IgD-negative memory B cell (primary cell): ENCODE data around the gene FERMT1. TPM values are rescaled to one million over a fixed set of nuclear protein-coding genes. Genes with fewer than 3 reads are reported as not detected.
"Not testable (repeated sequence)": the region's sequence is repeated elsewhere in the genome, so short reads cannot be mapped to it uniquely, and the experiment has no call there.

Experiments used
- H3K27ac Mint-ChIP-seq, 3 donors: one replicate each; pipeline ENCODE4 v1.8.0; 2020 to 2022; ENCODE audit warnings: mild to moderate bottlenecking in 3 of 3, mixed read lengths in 3 of 3, moderate library complexity in 1 of 3
- H3K27me3 Mint-ChIP-seq: one replicate; pipeline ENCODE4 v1.8.0; 2021; ENCODE audit warnings: mixed read lengths
- H3K36me3 Mint-ChIP-seq: one replicate; pipeline ENCODE4 v1.8.0; 2020; ENCODE audit warnings: mild to moderate bottlenecking, mixed read lengths
- H3K4me1 Mint-ChIP-seq, 3 donors: one replicate each; pipeline ENCODE4 v1.8.0; 2020 to 2022; ENCODE audit warnings: mixed read lengths in 3 of 3, mild to moderate bottlenecking in 1 of 3
- H3K4me3 Mint-ChIP-seq, 4 donors: one replicate each; pipeline ENCODE4 v1.8.0; 2020 to 2022; ENCODE audit warnings: mild to moderate bottlenecking in 4 of 4, mixed read lengths in 4 of 4, moderate library complexity in 3 of 4
- H3K9me3 Mint-ChIP-seq, 3 donors: one replicate each; pipeline ENCODE4 v1.8.0; 2020 to 2021; ENCODE audit warnings: mixed read lengths in 3 of 3, mild to moderate bottlenecking in 1 of 3
- polyA plus RNA-seq: library from polyadenylated mRNA; unstranded; fragments of 300-500 nt; fragmentation: Illumina TruSeq; gene quantifications from one replicate; pipeline ENCODE4 v1.2.3, GENCODE V29; 2021

The FERMT1 gene
- polyA plus RNA-seq, 1 donor from 2014 or later: not detected

- Mint-ChIP-seq H3K36me3 (peaks cover 7% of the 10 kb centered on the region), H3K27me3 (peaks cover 8% of the 10 kb centered on the region), H3K27ac (no peak overlapping the region), H3K4me1 (peaks cover 0 to 5% (median 0%) of the 10 kb centered on the region in 3 donors), H3K9me3 (no peaks in the 10 kb centered on the region), H3K4me3 (no peak overlapping the region)
Measured at GRCh38 chr20:6046432-6046831, 76.4 kb downstream of the FERMT1 start.

GRCh38 chr20:6045566-6045965, 77.3 kb downstream of the FERMT1 start:
- H3K27me3 Mint-ChIP-seq: peaks cover 4% of the 10 kb centered on the region
- peaks cover 8% of the 10 kb centered on the region for H3K36me3 Mint-ChIP-seq
- H3K27ac Mint-ChIP-seq: no peak overlapping the region
- H3K4me1 Mint-ChIP-seq: peaks cover 0 to 5% (median 0%) of the 10 kb centered on the region in 3 donors
- no peaks in the 10 kb centered on the region for H3K9me3 Mint-ChIP-seq
- peak overlapping the region in 1 of 4 donors; percentile 48 for H3K4me3 Mint-ChIP-seq

- H3K9me3 Mint-ChIP-seq: no peaks in the 10 kb centered on the region
- no peak overlapping the region for H3K27ac Mint-ChIP-seq
- peaks cover 16% of the 10 kb centered on the region for H3K36me3 Mint-ChIP-seq
- peaks cover 0 to 3% (median 0%) of the 10 kb centered on the region in 3 donors for H3K4me1 Mint-ChIP-seq
- H3K4me3 Mint-ChIP-seq: no peak overlapping the region
- H3K27me3 Mint-ChIP-seq: no peaks in the 10 kb centered on the region
Measured at GRCh38 chr20:6044115-6044514, 78.7 kb downstream of the FERMT1 start.

GRCh38 chr20:6041808-6042265, 81.0 kb downstream of the FERMT1 start:
- Mint-ChIP-seq H3K27ac (no peak overlapping the region), H3K9me3 (no peaks in the 10 kb centered on the region), H3K27me3 (no peaks in the 10 kb centered on the region), H3K4me3 (no peak overlapping the region), H3K4me1 (peaks cover 0 to 3% (median 0%) of the 10 kb centered on the region in 3 donors), H3K36me3 (peaks cover 16% of the 10 kb centered on the region)

GRCh38 chr20:6040958-6041807, 81.6 kb downstream of the FERMT1 start:
- H3K4me1 Mint-ChIP-seq: peaks cover 0 to 3% (median 0%) of the 10 kb centered on the region in 3 donors
- H3K9me3 Mint-ChIP-seq: no peaks in the 10 kb centered on the region
- no peaks in the 10 kb centered on the region for H3K27me3 Mint-ChIP-seq
- peaks cover 16% of the 10 kb centered on the region for H3K36me3 Mint-ChIP-seq
- H3K4me3 Mint-ChIP-seq: no peak overlapping the region
- H3K27ac Mint-ChIP-seq: no peak overlapping the region

GRCh38 chr20:6040540-6040939, 82.3 kb downstream of the FERMT1 start:
- no peak overlapping the region for H3K27ac Mint-ChIP-seq
- no peaks in the 10 kb centered on the region for H3K27me3 Mint-ChIP-seq
- H3K36me3 Mint-ChIP-seq: peaks cover 16% of the 10 kb centered on the region
- H3K4me1 Mint-ChIP-seq: peaks cover 0 to 3% (median 0%) of the 10 kb centered on the region in 3 donors
- H3K9me3 Mint-ChIP-seq: no peaks in the 10 kb centered on the region
- no peak overlapping the region for H3K4me3 Mint-ChIP-seq

GRCh38 chr20:6039766-6040165, 83.1 kb downstream of the FERMT1 start:
- H3K4me1 Mint-ChIP-seq: peaks cover 0 to 3% (median 0%) of the 10 kb centered on the region in 3 donors
- no peaks in the 10 kb centered on the region for H3K27me3 Mint-ChIP-seq
- H3K27ac Mint-ChIP-seq: no peak overlapping the region
- H3K9me3 Mint-ChIP-seq: no peaks in the 10 kb centered on the region
- H3K36me3 Mint-ChIP-seq: peaks cover 16% of the 10 kb centered on the region
- H3K4me3 Mint-ChIP-seq: no peak overlapping the region

- Mint-ChIP-seq H3K4me3 (no peak overlapping the region), H3K27me3 (no peaks in the 10 kb centered on the region), H3K4me1 (peaks cover 0 to 3% (median 0%) of the 10 kb centered on the region in 3 donors), H3K36me3 (peaks cover 16% of the 10 kb centered on the region), H3K9me3 (no peaks in the 10 kb centered on the region), H3K27ac (no peak overlapping the region)
Measured at GRCh38 chr20:6038256-6038655, 84.6 kb downstream of the FERMT1 start.

GRCh38 chr20:6037082-6037481, 85.7 kb downstream of the FERMT1 start:
- Mint-ChIP-seq H3K4me1 (peaks cover 0 to 3% (median 0%) of the 10 kb centered on the region in 3 donors), H3K27ac (no peak overlapping the region), H3K27me3 (no peaks in the 10 kb centered on the region), H3K9me3 (no peaks in the 10 kb centered on the region), H3K4me3 (no peak overlapping the region), H3K36me3 (peaks cover 14% of the 10 kb centered on the region)

- peaks cover 14% of the 10 kb centered on the region for H3K36me3 Mint-ChIP-seq
- no peaks in the 10 kb centered on the region for H3K9me3 Mint-ChIP-seq
- no peak overlapping the region for H3K27ac Mint-ChIP-seq
- no peak overlapping the region for H3K4me3 Mint-ChIP-seq
- H3K4me1 Mint-ChIP-seq: peaks cover 0 to 3% (median 0%) of the 10 kb centered on the region in 3 donors
- no peaks in the 10 kb centered on the region for H3K27me3 Mint-ChIP-seq
Measured at GRCh38 chr20:6036213-6036612, 86.6 kb downstream of the FERMT1 start.

- H3K9me3 Mint-ChIP-seq: no peaks in the 10 kb centered on the region
- H3K27ac Mint-ChIP-seq: peak overlapping the region in 1 of 3 donors; percentile 67
- peaks cover 0 to 3% (median 0%) of the 10 kb centered on the region in 3 donors for H3K4me1 Mint-ChIP-seq
- H3K36me3 Mint-ChIP-seq: peaks cover 5% of the 10 kb centered on the region
- H3K4me3 Mint-ChIP-seq: no peak overlapping the region
- no peaks in the 10 kb centered on the region for H3K27me3 Mint-ChIP-seq
Measured at GRCh38 chr20:6034134-6034969, 88.5 kb downstream of the FERMT1 start.

GRCh38 chr20:6032907-6033306, 89.9 kb downstream of the FERMT1 start:
- not testable (repeated sequence) for H3K27ac Mint-ChIP-seq, H3K4me3 Mint-ChIP-seq, H3K36me3 Mint-ChIP-seq, H3K27me3 Mint-ChIP-seq, H3K4me1 Mint-ChIP-seq, H3K9me3 Mint-ChIP-seq

- no peak overlapping the region for H3K4me3 Mint-ChIP-seq
- H3K27me3 Mint-ChIP-seq: no peaks in the 10 kb centered on the region
- H3K9me3 Mint-ChIP-seq: no peaks in the 10 kb centered on the region
- peaks cover 0 to 5% (median 0%) of the 10 kb centered on the region in 3 donors for H3K4me1 Mint-ChIP-seq
- no peak overlapping the region for H3K27ac Mint-ChIP-seq
- peaks cover 6% of the 10 kb centered on the region for H3K36me3 Mint-ChIP-seq
Measured at GRCh38 chr20:6030453-6031080, 92.3 kb downstream of the FERMT1 start.

GRCh38 chr20:6029538-6029937, 93.3 kb downstream of the FERMT1 start:
- no peak overlapping the region for H3K27ac Mint-ChIP-seq
- peaks cover 0 to 3% (median 0%) of the 10 kb centered on the region in 3 donors for H3K4me1 Mint-ChIP-seq
- no peak overlapping the region for H3K4me3 Mint-ChIP-seq
- no peaks in the 10 kb centered on the region for H3K9me3 Mint-ChIP-seq
- H3K27me3 Mint-ChIP-seq: no peaks in the 10 kb centered on the region
- peaks cover 13% of the 10 kb centered on the region for H3K36me3 Mint-ChIP-seq

GRCh38 chr20:6028818-6029217, 94.0 kb downstream of the FERMT1 start:
- Mint-ChIP-seq H3K27me3 (no peaks in the 10 kb centered on the region), H3K36me3 (peaks cover 15% of the 10 kb centered on the region), H3K9me3 (no peaks in the 10 kb centered on the region)

More at GRCh38 chr20:6028818-6029217, 94.0 kb downstream of the FERMT1 start:
- H3K4me3 Mint-ChIP-seq: no peak overlapping the region
- H3K4me1 Mint-ChIP-seq: peaks cover 0 to 2% (median 0%) of the 10 kb centered on the region in 3 donors
- H3K27ac Mint-ChIP-seq: no peak overlapping the region
